ENCODE results near the gene NR1I3. TPM values are rescaled to one million over a fixed set of nuclear protein-coding genes. Genes with fewer than 3 reads are reported as not detected.
A peak's percentile ranks its signal among the peaks of the same experiment; 100 is the strongest.
"Not testable (repeated sequence)": the region's sequence is repeated elsewhere in the genome, so short reads cannot be mapped to it uniquely, and the experiment has no call there.

NR1I3 gene
- total RNA-seq, 1 donor from 2014 or later: not detected

- DNase-seq (ENCODE audit: low read depth): no peak
- H3K4me3 ChIP-seq (ENCODE audit: low read depth, low read length): no peak overlapping the region
- TF ChIP-seq CTCF (conservative IDR thresholded peaks at IDR 0.05; ENCODE audit: low read depth, low read length): no peak
These were observed 22.6 kb upstream of the NR1I3 start for GRCh38 chr1:161260376-161261260.

GRCh38 chr1:161259765-161260164 is 21.8 kb upstream of the NR1I3 start:
- H3K4me3 ChIP-seq (ENCODE audit: low read depth, low read length): no peak overlapping the region
- no peak for DNase-seq (ENCODE audit: low read depth)
- TF ChIP-seq CTCF (conservative IDR thresholded peaks at IDR 0.05; ENCODE audit: low read depth, low read length): no peak

DNA sequence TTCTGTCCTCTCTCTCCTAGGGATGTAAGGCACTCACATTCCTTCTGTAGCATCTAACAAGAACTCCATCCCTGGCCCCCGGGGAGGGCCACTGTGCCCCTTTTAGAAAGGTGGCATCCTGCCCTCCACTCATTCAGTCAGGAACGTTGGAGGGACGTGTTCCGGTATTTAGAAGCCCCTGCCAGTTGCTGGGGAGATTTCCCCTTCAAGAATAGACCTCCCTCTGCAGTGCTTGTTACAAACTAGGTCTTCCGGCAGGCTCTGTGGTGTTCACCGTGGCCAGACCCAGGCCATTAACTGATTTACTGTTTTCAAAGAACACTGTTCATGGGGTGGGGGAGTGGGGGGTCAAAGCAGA is 21.3 kb upstream of the NR1I3 start:
- no peak overlapping the region for H3K4me3 ChIP-seq (ENCODE audit: low read depth, low read length)
- TF ChIP-seq CTCF (conservative IDR thresholded peaks at IDR 0.05; ENCODE audit: low read depth, low read length): no peak
- no peak for DNase-seq (ENCODE audit: low read depth)

DNA sequence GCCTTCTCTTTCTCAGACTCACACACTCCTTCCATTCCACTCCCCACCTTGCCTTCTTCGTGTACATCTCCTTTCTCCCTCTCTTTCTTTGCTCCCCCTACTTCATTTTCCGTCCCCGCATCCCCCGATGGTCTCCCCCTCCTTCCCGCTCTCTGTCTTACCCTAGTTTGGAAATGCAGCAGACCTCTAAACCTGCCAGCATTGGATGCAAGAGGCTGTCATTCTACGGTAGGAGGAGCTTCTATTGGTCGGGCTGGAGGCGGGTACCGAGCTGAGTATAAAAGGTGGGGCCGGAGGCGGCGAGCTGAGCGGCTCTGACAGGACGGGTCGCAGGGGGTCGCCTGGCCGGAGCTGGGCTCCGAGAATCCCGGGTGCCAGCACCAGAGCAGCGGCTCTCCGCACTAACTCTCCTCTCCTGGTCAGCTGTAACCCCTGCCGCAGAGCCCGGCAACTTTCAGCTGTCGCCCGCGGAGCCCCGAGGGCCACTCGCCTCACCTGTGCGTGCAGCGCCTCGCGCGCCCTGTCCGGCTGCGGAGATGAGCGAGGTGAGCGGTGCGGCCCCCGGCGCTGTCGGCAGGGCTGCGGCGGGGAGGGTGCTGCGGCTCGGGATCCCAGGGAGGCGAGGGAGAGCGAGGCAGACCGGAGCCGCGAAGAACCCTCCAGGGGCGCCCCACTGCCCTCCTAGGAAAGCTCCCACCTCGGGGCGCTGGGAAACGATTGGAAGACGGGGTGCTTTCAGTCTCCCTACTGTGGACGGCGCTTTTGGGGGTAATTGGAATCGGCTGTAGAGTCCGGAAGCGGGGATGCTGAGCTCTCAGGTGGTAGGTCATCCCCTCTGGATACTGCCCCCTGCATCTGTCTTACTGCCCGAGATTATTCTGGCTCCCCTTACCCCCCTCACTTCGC is 20.7 kb upstream of the NR1I3 start, which contains the start of gene PCP4L1:
PCP4L1 (plus strand) TSS at position 307 of the 906 bp plus-strand sequence; CDS start at position 537, 230 bp downstream.
- DNase-seq (ENCODE audit: low read depth): no peak
- peak within 1 kb of the TSS; percentile 53 for H3K4me3 ChIP-seq (ENCODE audit: low read depth, low read length)
- TF ChIP-seq CTCF (conservative IDR thresholded peaks at IDR 0.05; ENCODE audit: low read depth, low read length): no peak

GRCh38 chr1:161257109-161257508 is 19.1 kb upstream of the NR1I3 start:
- H3K4me3 ChIP-seq (ENCODE audit: low read depth, low read length); DNase-seq (ENCODE audit: low read depth): not testable (repeated sequence)

DNA sequence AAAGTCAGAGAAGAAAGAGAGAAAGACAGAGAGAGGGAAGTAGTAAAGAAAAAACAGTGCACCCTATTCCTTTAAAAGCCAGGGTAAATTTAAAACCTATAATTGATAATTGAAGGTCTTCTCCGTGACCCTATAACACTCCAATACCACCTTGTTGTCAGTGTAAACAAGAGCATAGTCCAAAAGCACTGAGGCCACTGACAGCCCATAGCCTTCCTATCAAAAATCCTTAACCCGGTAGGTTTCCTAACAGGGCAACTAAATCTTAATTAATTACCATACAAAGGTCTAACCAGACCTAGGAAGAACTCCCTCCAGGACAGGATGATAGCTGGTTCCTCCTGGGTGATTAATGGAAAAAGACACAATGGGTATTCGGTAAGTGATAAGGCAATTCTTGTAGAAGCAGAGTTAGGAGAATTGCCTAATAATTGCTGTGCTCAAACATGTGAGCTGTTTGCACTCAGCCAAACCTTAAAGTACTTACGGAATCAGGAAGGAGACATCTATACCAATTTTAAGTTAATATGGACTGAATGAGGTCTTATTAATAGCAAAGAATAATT is 18.0 kb upstream of the NR1I3 start:
- not testable (repeated sequence) for DNase-seq (ENCODE audit: low read depth); H3K4me3 ChIP-seq (ENCODE audit: low read depth, low read length)

DNA sequence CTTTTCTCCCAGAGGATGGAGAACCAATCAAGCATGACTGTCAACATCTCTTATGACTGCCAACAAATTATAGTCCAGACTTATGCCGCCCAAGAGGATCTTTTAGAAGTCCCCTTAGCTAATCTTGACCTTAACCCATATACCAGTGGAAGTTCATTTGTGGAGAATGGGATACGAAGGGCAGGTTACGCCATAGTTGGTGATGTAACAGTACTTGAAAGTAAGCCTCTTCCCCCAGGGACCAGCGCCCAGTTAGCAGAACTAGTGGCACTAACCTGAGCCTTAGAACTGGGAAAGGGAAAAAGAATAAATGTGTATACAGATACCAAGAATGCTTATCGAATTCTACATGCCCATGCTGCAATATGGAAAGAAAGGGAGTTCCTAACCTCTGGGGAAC is 17.3 kb upstream of the NR1I3 start:
- not testable (repeated sequence) for H3K4me3 ChIP-seq (ENCODE audit: low read depth, low read length)

DNA sequence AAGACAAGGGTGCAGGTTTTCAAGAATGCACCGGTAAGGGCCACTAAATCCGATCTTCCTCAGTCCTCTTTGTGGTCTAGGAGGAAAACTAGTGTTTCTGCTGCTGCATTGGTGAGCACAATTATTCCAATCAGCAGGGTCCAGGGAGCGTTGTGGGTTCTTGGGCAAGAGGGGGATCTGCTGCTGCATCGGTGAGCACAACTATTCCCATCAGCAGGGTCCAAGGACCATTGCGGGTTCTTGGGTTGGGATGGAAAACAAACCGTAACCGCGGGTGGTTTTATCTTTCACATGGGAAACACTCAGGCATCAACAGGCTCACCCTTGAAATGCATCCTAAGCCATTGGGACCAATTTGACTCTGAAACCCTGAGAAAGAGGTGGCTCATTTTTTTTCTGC is 13.6 kb upstream of the NR1I3 start:
- TF ChIP-seq CTCF (conservative IDR thresholded peaks at IDR 0.05; ENCODE audit: low read depth, low read length): no peak
- DNase-seq (ENCODE audit: low read depth): no peak

More for the DNA sequence above, 17.3 kb upstream of the NR1I3 start:
- DNase-seq (ENCODE audit: low read depth): not testable (repeated sequence)

More for the DNA sequence above, 13.6 kb upstream of the NR1I3 start:
- no peak overlapping the region for H3K4me3 ChIP-seq (ENCODE audit: low read depth, low read length)

Measured in epithelial cell of proximal tubule (primary cell).